Stimulated activated CD4-positive, alpha-beta T cell treated with anti-CD3 and anti-CD28 coated beads, Interleukin-12 subunit alpha, Interleukin-12 subunit beta, amount 100 ng/mL, for 24 hours (primary cell): ENCODE results near the gene DDB1.
"Not testable (repeated sequence)": the region's sequence is repeated elsewhere in the genome, so short reads cannot be mapped to it uniquely, and the experiment has no call there.

Experiments used
- DNase-seq, 2 experiments: peaks; one replicate each; pipeline ENCODE4 v3.0.0-alpha.2; 2020; ENCODE audit warnings: low read depth in 2 of 2

The DDB1 gene

GRCh38 chr11:61270354-61271076 lies 62.4 kb downstream of the DDB1 start:
- no peak for DNase-seq

- DNase-seq = no peak
Measured at GRCh38 chr11:61268588-61269250, 64.2 kb downstream of the DDB1 start.

DNA sequence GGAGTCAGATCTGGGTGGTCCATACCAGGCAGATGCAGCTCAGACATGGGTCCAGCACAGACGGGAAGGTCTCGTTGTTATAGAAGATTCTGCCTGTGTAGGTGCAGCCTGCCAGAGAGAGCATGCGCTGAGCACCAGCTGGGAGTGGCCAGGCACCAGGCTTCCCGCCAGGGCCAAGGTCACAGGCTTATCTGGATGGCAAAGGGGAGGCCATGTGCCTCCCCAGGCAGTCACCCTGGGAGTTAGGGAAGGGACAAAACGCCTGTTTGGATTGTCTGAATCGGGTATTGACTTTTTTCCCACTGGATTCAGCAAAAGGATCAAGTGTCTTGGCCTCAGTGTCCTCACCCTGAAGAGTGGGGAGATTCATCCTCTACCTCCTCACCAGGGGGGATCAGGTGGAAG lies 65.5 kb downstream of the DDB1 start:
- DNase-seq = no peak

GRCh38 chr11:61266602-61267001 lies 66.3 kb downstream of the DDB1 start:
- no peak for DNase-seq

GRCh38 chr11:61265357-61265756 lies 67.5 kb downstream of the DDB1 start:
- DNase-seq = no peak

GRCh38 chr11:61264795-61265194 lies 68.1 kb downstream of the DDB1 start:
- DNase-seq = no peak

DNA sequence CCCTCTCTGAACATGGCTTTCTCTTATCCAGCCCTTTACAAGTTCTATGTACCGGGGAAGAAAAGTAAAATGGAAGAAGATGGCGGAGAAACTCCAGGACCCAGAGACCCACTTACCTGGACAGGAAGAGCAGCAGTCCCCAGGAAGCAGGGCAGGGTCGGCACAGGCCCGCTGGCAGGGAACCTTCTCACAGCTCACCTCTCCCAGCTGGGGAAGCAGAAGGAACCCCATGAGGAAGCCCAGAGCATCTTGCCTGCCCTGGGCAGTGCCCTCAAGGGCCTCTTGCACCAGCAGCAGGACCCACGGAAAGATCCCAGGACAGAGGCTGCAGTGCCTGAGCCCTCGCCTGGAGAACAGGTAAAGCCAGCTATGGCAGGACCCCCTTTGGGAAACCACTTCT lies 68.5 kb downstream of the DDB1 start:
- no peak for DNase-seq

DNA sequence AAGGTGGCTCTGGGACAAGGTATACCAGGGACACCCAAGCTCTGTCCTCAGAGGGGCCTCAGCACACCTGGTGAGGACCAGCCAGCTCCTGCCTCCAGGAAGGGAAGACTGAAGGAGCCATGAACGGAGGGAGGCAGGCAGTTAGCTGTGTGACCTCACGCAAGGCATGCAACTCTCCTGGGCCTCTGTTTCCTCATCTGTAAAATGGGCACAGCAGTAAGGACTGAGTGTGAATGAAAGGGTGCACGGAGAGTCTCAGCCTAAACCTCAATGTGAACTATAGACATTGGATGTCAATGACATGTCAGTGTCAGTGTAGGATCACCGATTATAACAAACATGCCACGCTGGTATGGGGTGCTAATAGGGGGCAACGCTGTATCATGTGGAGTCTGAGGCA lies 73.5 kb downstream of the DDB1 start:
- DNase-seq = no peak

DNA sequence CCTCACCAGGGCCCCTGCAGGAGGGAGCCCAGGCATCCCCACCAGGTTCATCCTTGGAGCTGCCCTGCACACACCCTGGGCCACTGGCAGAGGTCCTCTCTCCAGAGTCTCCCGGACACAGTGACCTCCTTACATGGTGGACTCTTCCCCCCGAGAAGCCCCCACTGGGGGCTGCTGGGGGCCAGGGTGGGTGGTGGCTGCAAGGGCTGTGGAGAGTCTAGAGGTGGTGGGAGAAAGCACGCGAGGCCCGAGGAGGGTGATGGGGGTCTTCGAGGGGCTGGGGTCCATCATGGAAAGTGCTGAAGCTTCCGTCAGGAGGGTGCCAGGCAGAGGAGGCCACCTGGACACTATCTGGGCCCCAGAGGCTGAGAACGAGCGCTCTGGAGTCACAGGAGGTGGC lies 74.4 kb downstream of the DDB1 start:
- DNase-seq = no peak

DNA sequence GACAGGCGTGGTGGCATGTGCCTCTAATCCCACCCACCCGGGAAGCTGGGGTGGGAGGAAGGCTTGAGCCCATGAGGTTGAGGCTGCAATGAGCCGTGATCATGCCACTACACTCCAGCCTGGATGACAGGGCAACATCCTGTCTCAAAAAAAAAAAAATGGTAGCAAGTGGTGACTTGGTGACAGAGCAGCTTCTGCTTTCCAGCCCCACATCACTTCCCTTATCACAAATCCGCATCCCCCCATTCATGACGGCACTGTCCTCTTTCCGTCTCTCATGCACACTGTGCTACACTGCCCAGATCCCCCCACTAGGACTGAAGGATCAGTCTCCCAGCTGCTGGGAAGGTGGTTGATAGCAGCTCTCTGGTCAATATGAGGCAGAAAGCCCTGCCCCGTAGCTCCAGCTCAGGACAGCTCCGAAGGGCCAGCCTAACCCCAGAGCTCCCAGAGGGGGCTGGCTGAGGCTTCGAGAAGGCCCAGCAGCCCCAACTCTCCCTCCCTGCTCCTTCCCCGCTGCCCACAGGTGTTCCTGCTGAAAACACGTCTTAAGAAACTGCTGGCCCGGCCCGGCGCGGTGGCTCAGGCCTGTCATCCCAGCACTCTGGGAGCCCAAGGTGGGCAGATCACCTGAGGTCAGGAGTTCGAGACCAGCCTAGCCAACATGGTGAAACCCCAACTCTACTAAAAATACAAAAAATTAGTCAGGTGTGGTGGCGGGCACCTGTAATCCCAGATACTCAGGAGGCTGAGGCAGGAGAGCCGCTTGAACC lies 76.0 kb downstream of the DDB1 start:
- no peak for DNase-seq

DNA sequence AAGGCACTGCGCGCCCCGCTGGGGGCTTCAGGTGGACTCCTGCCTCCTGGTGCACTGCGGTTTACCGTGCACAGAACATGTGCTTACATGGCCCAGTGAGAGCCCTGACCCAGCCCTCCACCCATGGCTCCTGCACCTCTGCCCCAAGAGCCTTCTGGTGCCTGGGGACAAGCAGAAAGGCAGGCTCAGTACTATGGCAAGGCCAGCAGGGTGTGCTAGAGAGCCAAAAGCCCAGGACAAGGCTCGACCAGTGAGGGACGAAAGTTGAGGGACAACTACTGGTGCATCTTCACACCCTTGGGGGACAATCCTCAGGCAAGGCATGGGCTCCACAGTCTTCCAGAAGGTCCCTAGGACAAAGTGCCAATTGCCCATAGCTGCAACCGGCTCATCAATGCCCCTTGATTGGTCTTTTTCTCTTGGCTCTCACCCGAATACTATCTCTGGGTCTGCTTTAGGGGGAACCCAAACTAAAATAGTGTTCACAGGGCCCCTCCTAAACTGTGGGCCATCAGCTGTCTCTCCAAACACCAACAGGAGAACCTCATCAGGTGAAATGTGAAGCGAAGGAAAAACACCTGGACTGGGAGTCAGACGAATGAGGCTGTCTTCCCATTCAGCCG lies 78.4 kb downstream of the DDB1 start:
- peak; percentile 39 to 62 for DNase-seq

DNA sequence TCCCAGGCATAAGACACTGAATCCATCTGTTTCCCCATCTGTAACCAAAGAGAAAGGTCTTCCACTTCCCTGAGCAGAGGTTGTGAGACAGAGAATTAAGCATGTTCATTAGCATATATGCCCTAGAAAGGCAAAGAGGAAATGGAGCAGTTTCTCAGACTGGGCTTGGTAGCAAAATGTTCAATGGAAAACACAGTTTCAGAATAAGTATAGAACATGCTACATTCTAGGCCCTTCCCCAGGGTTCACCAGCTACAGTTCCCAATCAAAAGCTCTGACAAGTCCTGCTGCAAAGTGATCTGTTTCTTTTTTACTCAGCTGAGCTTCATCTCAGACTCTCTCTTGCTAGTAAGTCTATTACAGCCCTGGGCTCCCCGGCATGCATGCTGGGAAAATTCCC lies 80.6 kb downstream of the DDB1 start:
- not testable (repeated sequence) for DNase-seq

DNA sequence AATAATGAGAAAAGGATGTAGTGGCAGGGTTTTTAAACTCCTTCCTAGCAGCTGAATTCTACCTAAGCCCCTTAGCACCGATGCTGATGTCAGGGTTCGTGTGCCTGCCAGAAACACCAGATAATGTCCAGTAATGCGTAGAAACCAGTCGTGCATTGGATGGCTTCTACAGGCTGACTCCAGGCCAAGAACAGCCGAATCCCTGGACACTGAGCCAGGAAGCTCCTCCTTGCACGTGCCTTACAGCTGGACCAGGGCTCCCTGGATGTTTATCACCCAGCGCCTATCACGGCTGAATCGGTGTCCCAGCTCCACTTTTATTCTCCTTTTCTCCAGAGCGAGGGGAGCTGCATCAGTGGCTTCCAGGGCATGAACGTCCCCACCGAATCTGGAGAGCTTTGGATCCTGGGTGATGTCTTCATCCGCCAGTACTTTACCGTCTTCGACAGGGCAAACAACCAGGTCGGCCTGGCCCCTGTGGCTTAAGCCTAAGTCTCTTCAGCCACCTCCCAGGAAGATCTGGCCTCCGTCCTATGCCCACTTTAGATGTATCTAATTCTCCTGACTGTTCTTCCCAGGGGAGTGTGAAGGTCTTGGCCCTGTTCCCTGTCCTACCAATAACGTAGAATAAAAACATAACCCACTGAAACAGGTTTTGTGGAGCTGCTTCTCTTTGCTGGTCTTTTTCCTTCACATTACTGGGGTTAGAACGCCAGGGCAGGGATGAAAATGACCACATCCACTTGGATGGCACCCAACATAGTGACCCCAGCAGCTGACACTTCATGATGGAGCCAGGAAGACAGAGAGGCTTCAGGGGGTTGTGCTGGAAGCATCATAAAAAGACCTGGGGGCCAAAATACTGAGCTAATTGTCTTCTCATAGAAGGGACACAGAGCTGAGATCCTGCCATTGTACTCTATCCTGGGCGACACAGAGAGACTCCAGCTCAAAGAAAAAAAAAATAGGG lies 81.8 kb downstream of the DDB1 start:
- not testable (repeated sequence) for DNase-seq
